Measurements from ENCODE around the gene ID4.

GRCh38 chr6:19864285-19864684, 27.1 kb downstream of the ID4 start:
- TF ChIP-seq EZH2 (IDR thresholded peaks at IDR 0.05; ENCODE audit: borderline replicate concordance), result no peak
- TF ChIP-seq CTCF (IDR thresholded peaks at IDR 0.05; ENCODE audit: poor library complexity), result no peak
